Right lobe of liver (tissue), 4 donors: Measurements from ENCODE around the gene SRR.

ENCODE experiments used
- CTCF ChIP-seq, 4 donors: fragments of 200-600 bp in 3 of 4; fragments of 450-650 bp in 1 of 4; IDR thresholded peaks; one replicate each; pipeline versions ENCODE4 v1.5.1 to v1.8.0; 2016 to 2022; ENCODE audit warnings: antibody characterized with exemption in 4 of 4, mild to moderate bottlenecking in 2 of 4
- POLR2A ChIP-seq: fragments of 450-650 bp; IDR thresholded peaks from one replicate; pipeline ENCODE4 v1.6.1; 2017; ENCODE audit warnings: antibody characterized with exemption, mild to moderate bottlenecking
- donor health status: DM: no; HTN: no; CAD: no.
- donor health status: DM: no; HTN: no; CAD: no.
- donor health status: DM: no; HTN: yes; CAD: no.

- no peak for TF ChIP-seq CTCF (IDR thresholded peaks at IDR 0.05)
- TF ChIP-seq POLR2A = no peak
Observed at GRCh38 chr17:2267354-2267753, 36.4 kb upstream of the SRR start.
